Right lobe of liver (tissue), 4 donors: ENCODE measurements around the gene LRMDA.

ENCODE experiments used
- POLR2A ChIP-seq: fragments of 450-650 bp; IDR thresholded peaks from one replicate; pipeline ENCODE4 v1.6.1; 2017; ENCODE audit warnings: antibody characterized with exemption, mild to moderate bottlenecking
- TF ChIP-seq, protein P1 (sequence below), 4 donors: fragments of 200-600 bp in 3 of 4; fragments of 450-650 bp in 1 of 4; IDR thresholded peaks; one replicate each; pipeline versions ENCODE4 v1.5.1 to v1.8.0; 2016 to 2022; ENCODE audit warnings: antibody characterized with exemption in 4 of 4, mild to moderate bottlenecking in 2 of 4
- donor health status: DM: no; HTN: no; CAD: no.
- donor health status: DM: no; HTN: no; CAD: no.
- donor health status: DM: no; HTN: yes; CAD: no.

- TF ChIP-seq, protein P1, sequence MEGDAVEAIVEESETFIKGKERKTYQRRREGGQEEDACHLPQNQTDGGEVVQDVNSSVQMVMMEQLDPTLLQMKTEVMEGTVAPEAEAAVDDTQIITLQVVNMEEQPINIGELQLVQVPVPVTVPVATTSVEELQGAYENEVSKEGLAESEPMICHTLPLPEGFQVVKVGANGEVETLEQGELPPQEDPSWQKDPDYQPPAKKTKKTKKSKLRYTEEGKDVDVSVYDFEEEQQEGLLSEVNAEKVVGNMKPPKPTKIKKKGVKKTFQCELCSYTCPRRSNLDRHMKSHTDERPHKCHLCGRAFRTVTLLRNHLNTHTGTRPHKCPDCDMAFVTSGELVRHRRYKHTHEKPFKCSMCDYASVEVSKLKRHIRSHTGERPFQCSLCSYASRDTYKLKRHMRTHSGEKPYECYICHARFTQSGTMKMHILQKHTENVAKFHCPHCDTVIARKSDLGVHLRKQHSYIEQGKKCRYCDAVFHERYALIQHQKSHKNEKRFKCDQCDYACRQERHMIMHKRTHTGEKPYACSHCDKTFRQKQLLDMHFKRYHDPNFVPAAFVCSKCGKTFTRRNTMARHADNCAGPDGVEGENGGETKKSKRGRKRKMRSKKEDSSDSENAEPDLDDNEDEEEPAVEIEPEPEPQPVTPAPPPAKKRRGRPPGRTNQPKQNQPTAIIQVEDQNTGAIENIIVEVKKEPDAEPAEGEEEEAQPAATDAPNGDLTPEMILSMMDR (IDR thresholded peaks at IDR 0.05): no peak
- no peak for TF ChIP-seq POLR2A
These were observed 25.6 kb upstream of the LRMDA start for GRCh38 chr10:75405598-75406461.
